Measurements from ENCODE around the gene TMEM120B. TPM values are rescaled to one million over a fixed set of nuclear protein-coding genes. Genes with fewer than 3 reads are reported as not detected.

TMEM120B gene
- total RNA-seq, 4 donors from 2014 or later, result 7.1 to 13.8 (median 8.8) TPM

DNA sequence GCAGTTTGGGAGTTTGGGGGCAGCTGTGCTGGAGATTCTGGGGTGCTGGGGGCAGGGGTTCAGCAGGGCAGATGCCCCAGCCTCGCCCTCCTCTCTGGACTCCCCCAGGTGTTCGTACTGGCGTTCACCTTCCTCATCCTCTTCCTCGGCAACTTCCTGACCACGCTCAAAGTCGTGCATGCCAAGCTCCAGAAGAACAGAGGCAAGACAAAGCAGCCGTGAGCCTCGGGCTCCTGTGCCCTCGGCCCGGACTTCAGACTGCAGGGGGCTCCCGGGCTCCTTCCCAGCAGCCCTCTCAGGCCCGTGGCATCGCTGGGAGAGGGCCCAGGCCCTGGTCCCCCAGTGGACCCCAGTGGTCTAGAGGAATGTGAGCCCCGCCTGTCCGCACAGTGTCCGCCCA, 62.9 kb downstream of the TMEM120B start:
- DNase-seq (ENCODE audit: low spot score in 2 of 2), result no peak
- Histone ChIP-seq H3K36me3 (peaks cover 9% of the 10 kb centered on the region), H3K27me3 (no peaks in the 10 kb centered on the region), H3K27ac (no peak overlapping the region), H3K4me1 (peaks cover 13% of the 10 kb centered on the region), H3K9me3 (no peaks in the 10 kb centered on the region), H3K4me3 (no peak overlapping the region)
- TF ChIP-seq POLR2AphosphoS5 (IDR thresholded peaks at IDR 0.05), result no peak
- TF ChIP-seq, protein P1, sequence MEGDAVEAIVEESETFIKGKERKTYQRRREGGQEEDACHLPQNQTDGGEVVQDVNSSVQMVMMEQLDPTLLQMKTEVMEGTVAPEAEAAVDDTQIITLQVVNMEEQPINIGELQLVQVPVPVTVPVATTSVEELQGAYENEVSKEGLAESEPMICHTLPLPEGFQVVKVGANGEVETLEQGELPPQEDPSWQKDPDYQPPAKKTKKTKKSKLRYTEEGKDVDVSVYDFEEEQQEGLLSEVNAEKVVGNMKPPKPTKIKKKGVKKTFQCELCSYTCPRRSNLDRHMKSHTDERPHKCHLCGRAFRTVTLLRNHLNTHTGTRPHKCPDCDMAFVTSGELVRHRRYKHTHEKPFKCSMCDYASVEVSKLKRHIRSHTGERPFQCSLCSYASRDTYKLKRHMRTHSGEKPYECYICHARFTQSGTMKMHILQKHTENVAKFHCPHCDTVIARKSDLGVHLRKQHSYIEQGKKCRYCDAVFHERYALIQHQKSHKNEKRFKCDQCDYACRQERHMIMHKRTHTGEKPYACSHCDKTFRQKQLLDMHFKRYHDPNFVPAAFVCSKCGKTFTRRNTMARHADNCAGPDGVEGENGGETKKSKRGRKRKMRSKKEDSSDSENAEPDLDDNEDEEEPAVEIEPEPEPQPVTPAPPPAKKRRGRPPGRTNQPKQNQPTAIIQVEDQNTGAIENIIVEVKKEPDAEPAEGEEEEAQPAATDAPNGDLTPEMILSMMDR (IDR thresholded peaks at IDR 0.05), result no peak
- no peak for TF ChIP-seq EP300 (IDR thresholded peaks at IDR 0.05)
- no peak for TF ChIP-seq POLR2A (IDR thresholded peaks at IDR 0.05)
- 79% methylated on average over 7 of the region's 16 CpGs for WGBS

DNA sequence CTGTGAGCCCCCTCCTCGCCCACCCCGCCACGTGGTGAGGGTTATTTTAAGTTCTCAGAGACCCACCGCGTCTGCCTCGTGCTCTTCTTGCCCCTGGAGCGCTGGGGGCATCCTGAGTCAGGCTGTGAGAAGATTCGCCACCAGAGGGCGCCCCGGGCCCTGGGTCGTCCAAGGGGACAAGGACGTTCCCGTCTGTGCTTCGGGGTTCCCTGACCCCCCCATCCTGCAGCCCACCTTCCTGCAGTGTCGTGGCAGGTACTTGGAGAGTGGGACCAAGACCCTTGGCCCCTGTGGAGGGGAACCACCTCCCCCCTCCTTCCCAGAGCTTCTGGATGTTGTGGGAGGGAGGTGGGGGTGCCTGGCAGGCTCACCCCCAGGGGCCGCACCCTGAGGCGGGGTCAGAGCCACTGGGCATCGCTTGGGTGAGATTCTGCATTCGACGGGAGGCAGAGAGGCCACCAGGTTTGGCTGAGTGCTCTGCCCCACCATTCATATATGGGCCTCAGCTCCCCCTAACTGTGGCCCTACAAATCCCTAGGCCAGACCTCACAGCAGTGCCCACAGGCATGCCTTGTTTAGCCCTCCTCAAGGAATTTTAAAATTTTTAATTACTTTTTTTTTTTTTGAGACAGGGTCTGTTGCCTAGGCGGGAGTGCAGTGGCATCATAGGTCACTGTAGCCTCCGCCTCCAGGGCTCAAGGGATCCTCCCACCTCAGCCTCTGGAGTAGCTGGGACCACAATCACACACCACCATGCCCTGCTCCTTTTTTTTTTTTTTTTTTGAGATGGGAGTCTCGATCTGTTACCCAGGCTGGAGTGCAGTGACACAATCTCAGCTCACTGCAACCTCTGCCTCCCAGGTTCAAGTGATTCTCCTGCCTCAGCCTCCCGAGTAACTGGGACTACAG, 63.9 kb downstream of the TMEM120B start:
- no peak overlapping the region for H3K4me3 ChIP-seq
- H3K4me1 ChIP-seq, result peaks cover 14% of the 10 kb centered on the region
- no peaks in the 10 kb centered on the region for H3K9me3 ChIP-seq
- H3K36me3 ChIP-seq, result peaks cover 9% of the 10 kb centered on the region
- 42% methylated on average over 13 of the region's 24 CpGs for WGBS
- no peak overlapping the region for H3K27ac ChIP-seq
- H3K27me3 ChIP-seq, result no peaks in the 10 kb centered on the region
- peak; percentile 91 to 92 for DNase-seq (ENCODE audit: low spot score in 2 of 2)
- no peak for TF ChIP-seq POLR2AphosphoS5 (IDR thresholded peaks at IDR 0.05)
- TF ChIP-seq, protein P1 (IDR thresholded peaks at IDR 0.05), result peak; percentile 61 to 88

DNA sequence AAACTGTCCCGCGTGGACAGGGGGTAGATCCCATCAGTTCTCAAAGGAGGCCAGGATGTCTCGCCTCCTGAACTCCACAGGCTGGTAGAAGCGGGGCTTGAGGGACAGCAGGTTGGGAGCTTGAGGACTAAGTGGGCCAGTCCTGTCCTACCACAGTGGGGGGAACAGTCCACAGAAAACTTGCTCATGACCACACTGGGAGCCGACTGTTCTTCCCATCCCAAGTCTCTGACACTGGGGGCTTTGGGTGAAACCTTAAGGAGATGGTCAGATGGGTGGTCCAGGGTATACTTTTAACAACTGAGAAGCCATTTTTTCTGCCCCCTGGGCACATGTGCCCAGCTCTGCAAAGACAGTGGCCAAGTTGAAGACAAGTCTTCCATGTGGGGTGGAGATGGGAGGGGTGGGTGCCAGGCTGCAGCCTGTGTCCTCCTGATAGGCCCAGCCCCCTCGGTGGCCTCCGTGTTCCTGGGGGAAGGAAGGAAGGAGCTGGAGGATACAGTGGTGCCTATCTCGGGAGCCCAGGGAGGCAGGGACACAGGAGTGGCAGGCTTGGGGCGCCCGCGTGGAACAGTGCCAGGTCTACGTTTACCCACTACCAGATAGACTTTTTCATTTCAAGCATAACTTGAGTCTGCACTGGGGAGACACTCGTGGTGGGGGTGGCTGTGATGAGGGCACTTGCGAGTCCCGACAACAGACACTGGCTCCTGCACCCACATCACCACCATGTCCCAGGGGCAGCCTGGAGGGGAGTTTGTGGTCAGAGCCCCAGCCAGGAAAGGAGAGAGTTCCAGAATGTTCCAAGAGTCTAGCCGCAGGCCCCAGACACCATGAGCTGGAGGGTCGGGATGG, 66.2 kb downstream of the TMEM120B start:
- Histone ChIP-seq H3K36me3 (peaks cover 9% of the 10 kb centered on the region), H3K27ac (no peak overlapping the region), H3K4me1 (peaks cover 17% of the 10 kb centered on the region), H3K27me3 (no peaks in the 10 kb centered on the region), H3K4me3 (no peak overlapping the region), H3K9me3 (no peaks in the 10 kb centered on the region)
- 82% methylated on average over 16 of the region's 17 CpGs for WGBS
- TF ChIP-seq EP300 (IDR thresholded peaks at IDR 0.05), result no peak
- no peak for DNase-seq (ENCODE audit: low spot score in 2 of 2)

DNA sequence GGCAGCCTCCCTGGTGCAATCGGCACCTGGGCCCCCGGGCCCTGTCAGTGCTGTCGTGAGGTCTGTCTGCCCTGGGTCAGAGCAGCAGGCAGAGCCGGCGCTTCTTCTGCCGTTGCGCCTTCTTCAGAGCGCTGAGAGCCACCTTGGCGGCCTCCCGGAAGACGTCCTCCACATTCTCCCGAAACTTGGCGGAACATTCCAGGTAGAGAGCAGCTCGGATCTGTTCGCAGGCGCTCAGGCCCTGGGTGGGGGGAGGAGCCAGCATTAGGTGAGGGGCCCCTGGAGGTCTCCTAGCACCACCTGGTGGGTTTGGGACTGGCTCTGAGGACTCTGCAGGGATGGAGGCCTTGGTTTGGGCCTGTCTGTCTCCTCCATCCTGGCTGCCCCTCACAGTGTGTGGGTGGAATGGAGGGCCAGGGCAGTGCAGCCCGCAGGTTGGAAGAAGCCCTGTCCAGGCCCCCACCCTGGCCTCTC, 66.9 kb downstream of the TMEM120B start:
- Histone ChIP-seq H3K27me3 (no peaks in the 10 kb centered on the region), H3K27ac (no peak overlapping the region), H3K4me1 (peaks cover 22% of the 10 kb centered on the region), H3K4me3 (no peak overlapping the region), H3K36me3 (peaks cover 9% of the 10 kb centered on the region), H3K9me3 (no peaks in the 10 kb centered on the region)
- TF ChIP-seq EP300 (IDR thresholded peaks at IDR 0.05), result no peak
- TF ChIP-seq, protein P1 (IDR thresholded peaks at IDR 0.05), result no peak
- TF ChIP-seq POLR2A (IDR thresholded peaks at IDR 0.05), result no peak
- no peak for TF ChIP-seq POLR2AphosphoS5 (IDR thresholded peaks at IDR 0.05)
- DNase-seq (ENCODE audit: low spot score in 2 of 2), result no peak
- 91% methylated on average over 7 of the region's 17 CpGs for WGBS

DNA sequence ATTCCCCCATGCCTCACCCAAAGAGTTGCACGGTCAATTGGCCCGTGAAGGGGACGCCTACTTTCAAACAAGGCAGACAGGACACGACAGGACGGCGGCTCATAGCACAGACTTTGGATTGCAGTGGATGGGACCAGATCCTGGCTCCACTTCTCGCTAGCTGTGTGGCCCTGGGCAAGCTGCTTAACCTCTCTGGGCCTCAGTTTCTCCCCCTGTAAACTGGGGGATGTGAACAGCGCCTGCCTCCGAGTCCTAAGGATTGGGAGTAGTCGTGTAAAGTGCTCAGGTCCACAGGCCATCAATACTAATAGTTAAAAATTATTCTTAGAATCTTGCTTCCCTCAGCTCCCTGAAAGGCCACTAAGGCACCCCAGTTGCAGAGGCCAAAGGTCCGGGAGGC, 67.9 kb downstream of the TMEM120B start:
- Histone ChIP-seq H3K27ac (no peak overlapping the region), H3K27me3 (no peaks in the 10 kb centered on the region), H3K4me1 (peaks cover 22% of the 10 kb centered on the region), H3K36me3 (peaks cover 9% of the 10 kb centered on the region), H3K4me3 (no peak overlapping the region), H3K9me3 (no peaks in the 10 kb centered on the region)
- DNase-seq (ENCODE audit: low spot score in 2 of 2), result no peak
- 95% methylated on average over 10 of the region's 11 CpGs for WGBS
- TF ChIP-seq, protein P1 (IDR thresholded peaks at IDR 0.05), result no peak
- TF ChIP-seq POLR2A (IDR thresholded peaks at IDR 0.05) (no peak), EP300 (IDR thresholded peaks at IDR 0.05) (no peak), POLR2AphosphoS5 (IDR thresholded peaks at IDR 0.05) (no peak)

Measured in suprapubic skin (tissue), 4 donors.